H9 (cell line): ENCODE results near the gene SEC11A. TPM values are rescaled to one million over a fixed set of nuclear protein-coding genes. Genes with fewer than 3 reads are reported as not detected.

Experiments used
- DNase-seq: peaks from one replicate; pipeline ENCODE4 v3.0.0-alpha.2; 2017
- H2AFZ ChIP-seq: one replicate; pipeline ENCODE4 v1.6.1; 2013; ENCODE audit warnings: mild to moderate bottlenecking, low read length, control low read depth, moderate library complexity
- H2AK5ac ChIP-seq: 2 replicates; pipeline ENCODE4 v1.6.1; 2013; ENCODE audit warnings: low read length, control low read depth, mixed read lengths; ENCODE audit not compliant: insufficient read length
- H2BK120ac ChIP-seq: one replicate; pipeline ENCODE4 v1.6.1; 2013; ENCODE audit warnings: low read depth, mild to moderate bottlenecking, low read length, control low read depth, inconsistent platforms; ENCODE audit not compliant: poor library complexity, severe bottlenecking
- H2BK12ac ChIP-seq: 2 replicates; pipeline ENCODE4 v1.6.1; 2013; ENCODE audit warnings: low read length, control low read depth, mixed read lengths, low read depth; ENCODE audit not compliant: insufficient read length
- H2BK15ac ChIP-seq: 2 replicates; pipeline ENCODE4 v1.6.1; 2013; ENCODE audit warnings: low read depth, low read length, control low read depth
- H2BK20ac ChIP-seq: one replicate; pipeline ENCODE4 v1.6.1; 2013; ENCODE audit warnings: low read depth, mild to moderate bottlenecking, low read length, control low read depth, inconsistent platforms; ENCODE audit not compliant: poor library complexity, severe bottlenecking
- H2BK5ac ChIP-seq: 2 replicates; pipeline ENCODE4 v1.6.1; 2013; ENCODE audit warnings: low read length, control low read depth, mixed read lengths; ENCODE audit not compliant: insufficient read length
- H3K14ac ChIP-seq: 2 replicates; pipeline ENCODE4 v1.6.1; 2013; ENCODE audit warnings: low read length, control low read depth; ENCODE audit not compliant: insufficient read depth
- H3K18ac ChIP-seq: 2 replicates; pipeline ENCODE4 v1.6.1; 2013; ENCODE audit warnings: low read depth, mild to moderate bottlenecking, mixed read lengths, low read length, control low read depth; ENCODE audit not compliant: insufficient read length
- H3K23ac ChIP-seq: 2 replicates; pipeline ENCODE4 v1.6.1; 2013; ENCODE audit warnings: low read length, control low read depth, mixed read lengths, low read depth; ENCODE audit not compliant: insufficient read length
- H3K23me2 ChIP-seq: 2 replicates; pipeline ENCODE4 v1.6.1; 2013; ENCODE audit warnings: low read depth, mild to moderate bottlenecking, mixed read lengths, low read length, control low read depth; ENCODE audit not compliant: insufficient read length, poor library complexity, severe bottlenecking
- H3K27ac ChIP-seq: 2 replicates; pipeline ENCODE4 v1.5.1; 2013; ENCODE audit warnings: low read length, control low read depth, mixed read lengths, low read depth; ENCODE audit not compliant: insufficient read length
- H3K27me3 ChIP-seq: 2 replicates; pipeline ENCODE4 v1.6.1; 2013; ENCODE audit warnings: low read length, control low read depth, inconsistent platforms; ENCODE audit not compliant: insufficient read depth
- H3K4ac ChIP-seq: 2 replicates; pipeline ENCODE4 v1.6.1; 2013; ENCODE audit warnings: low read depth, mild to moderate bottlenecking, control low read depth, inconsistent platforms, low read length, moderate library complexity
- H3K4me1 ChIP-seq: 2 replicates; pipeline ENCODE4 v1.6.1; 2013; ENCODE audit warnings: low read length, control low read depth, inconsistent platforms; ENCODE audit not compliant: insufficient read depth
- H3K4me2 ChIP-seq: 2 replicates; pipeline ENCODE4 v1.6.1; 2013; ENCODE audit warnings: low read length, control low read depth, mixed read lengths; ENCODE audit not compliant: insufficient read length, insufficient read depth
- H3K56ac ChIP-seq: 2 replicates; pipeline ENCODE4 v1.6.1; 2013; ENCODE audit warnings: low read depth, mild to moderate bottlenecking, mixed read lengths, low read length, control low read depth; ENCODE audit not compliant: insufficient read length
- H3K79me1 ChIP-seq: 2 replicates; pipeline ENCODE4 v1.6.1; 2013; ENCODE audit warnings: low read depth, mild to moderate bottlenecking, moderate library complexity, low read length, control low read depth, inconsistent platforms; ENCODE audit not compliant: insufficient read depth, poor library complexity, severe bottlenecking
- H3K79me2 ChIP-seq: 2 replicates; pipeline ENCODE4 v1.6.1; 2013; ENCODE audit warnings: low read length, control low read depth, inconsistent platforms; ENCODE audit not compliant: insufficient read depth
- H3K9ac ChIP-seq: 2 replicates; pipeline ENCODE4 v1.6.1; 2013; ENCODE audit warnings: low read length, control low read depth, mixed read lengths; ENCODE audit not compliant: insufficient read length; ENCODE audit errors: extremely low read depth
- H3K9me3 ChIP-seq: one replicate; pipeline ENCODE4 v1.6.1; 2013; ENCODE audit warnings: low read depth, low read length, inconsistent platforms; ENCODE audit not compliant: control insufficient read depth
- H3T11ph ChIP-seq: one replicate; pipeline ENCODE4 v1.6.1; 2013; ENCODE audit warnings: mild to moderate bottlenecking, low read length, control low read depth, inconsistent platforms
- H4K20me1 ChIP-seq: one replicate; pipeline ENCODE4 v1.6.1; 2013; ENCODE audit not compliant: control insufficient read depth, insufficient read length, insufficient read depth
- H4K5ac ChIP-seq: 2 replicates; pipeline ENCODE4 v1.6.1; 2013; ENCODE audit warnings: low read depth, mild to moderate bottlenecking, mixed read lengths, low read length, control low read depth; ENCODE audit not compliant: insufficient read length
- H4K8ac ChIP-seq: replicated peaks from 2 replicates; pipeline ENCODE4 v1.6.1; 2013; ENCODE audit warnings: low read length, control low read depth, mixed read lengths, low read depth; ENCODE audit not compliant: insufficient read length
- H4K91ac ChIP-seq: 2 replicates; pipeline ENCODE4 v1.6.1; 2013; ENCODE audit warnings: low read depth, mild to moderate bottlenecking, moderate library complexity, mixed read lengths, low read length, control low read depth; ENCODE audit not compliant: insufficient read length
- H3K27ac Mint-ChIP-seq, 3 experiments: 2 replicates in 2 of 3; 3 replicates in 1 of 3; pipeline ENCODE4 v1.8.0; 2020 to 2021; ENCODE audit warnings: mixed read lengths in 3 of 3, mild to moderate bottlenecking in 1 of 3, moderate library complexity in 1 of 3
- H3K27me3 Mint-ChIP-seq: 2 replicates; pipeline ENCODE4 v1.8.0; 2021; ENCODE audit warnings: low read depth, mild to moderate bottlenecking, moderate library complexity, mixed read lengths
- H3K36me3 Mint-ChIP-seq, 3 experiments: 2 replicates in 2 of 3; 3 replicates in 1 of 3; pipeline ENCODE4 v1.8.0; 2020 to 2021; ENCODE audit warnings: low read depth in 3 of 3, mixed read lengths in 3 of 3; ENCODE audit not compliant: insufficient read depth in 1 of 3
- H3K4me1 Mint-ChIP-seq, 2 experiments: 2 replicates each; pipeline ENCODE4 v1.8.0; 2020; ENCODE audit warnings: mixed read lengths in 2 of 2
- H3K4me3 Mint-ChIP-seq, 2 experiments: 2 replicates in 1 of 2; 3 replicates in 1 of 2; pipeline ENCODE4 v1.8.0; 2020 to 2021; ENCODE audit warnings: mild to moderate bottlenecking in 2 of 2, mixed read lengths in 2 of 2, moderate library complexity in 1 of 2
- H3K9me3 Mint-ChIP-seq, 2 experiments: 2 replicates in 1 of 2; 3 replicates in 1 of 2; pipeline ENCODE4 v1.8.0; 2020; ENCODE audit warnings: mild to moderate bottlenecking in 2 of 2, mixed read lengths in 2 of 2, moderate library complexity in 1 of 2
- WGBS: extraction: QIAGEN DNeasy Blood & Tissue Kit; methylation state at CpG from one replicate; pipeline ENCODE4 v1.1.7; 2013; ENCODE audit warnings: missing lambda C conversion rate, low lambda C conversion rate, mixed read lengths; ENCODE audit not compliant: insufficient read length; ENCODE audit errors: extremely low coverage; 5-methylcytosine and 5-hydroxymethylcytosine counted together
- total RNA-seq: library from RNA; stranded (reverse); gene quantifications from 2 replicates; pipeline ENCODE4 v1.2.1, GENCODE V29; 2021
- TF ChIP-seq, protein P1 (sequence below): fragments of 200-600 bp; sonication (generic); conservative IDR thresholded peaks from 3 replicates; pipeline ENCODE4 v1.8.0; 2021; ENCODE audit warnings: antibody characterized with exemption, mild to moderate bottlenecking

SEC11A gene
- total RNA-seq, 1 experiment from 2014 or later = 250 TPM

DNA sequence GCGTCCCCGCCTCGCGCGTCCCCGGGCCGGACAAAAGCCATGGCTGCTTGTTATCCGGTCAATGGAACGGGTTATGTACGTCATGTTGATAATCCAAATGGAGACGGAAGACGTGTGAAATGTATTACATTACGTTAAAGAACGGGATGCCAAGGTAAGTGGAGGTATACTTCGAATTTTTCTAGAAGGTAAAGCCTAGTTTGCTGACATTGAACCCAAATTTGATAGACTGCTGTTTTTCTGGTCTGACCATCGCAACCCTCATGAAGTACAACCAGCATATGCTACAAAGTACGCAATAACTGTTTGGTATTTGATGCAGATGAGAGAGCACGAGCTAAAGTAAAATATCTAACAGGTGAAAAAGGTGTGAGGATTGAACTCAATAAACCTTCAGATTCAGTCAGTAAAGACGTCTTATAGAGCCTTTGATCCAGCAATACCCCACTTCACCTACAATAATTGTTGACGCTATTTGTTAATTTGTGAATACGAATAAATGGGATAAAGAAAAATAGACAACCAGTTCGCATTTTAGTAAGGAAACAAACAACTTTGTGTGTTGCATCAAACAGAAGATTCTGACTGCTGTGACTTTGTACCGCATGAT lies 81.6 kb downstream of the SEC11A start:
- Histone ChIP-seq H4K20me1 (peaks cover 3% of the 10 kb centered on the region), H3T11ph (no peak overlapping the region), H2BK5ac (no peak overlapping the region), H2BK15ac (no peak overlapping the region), H3K18ac (no peak overlapping the region), H3K9ac (no peak overlapping the region), H3K23ac (no peak overlapping the region), H2AK5ac (no peak overlapping the region), H3K4me2 (peak overlapping the region; percentile 75), H3K79me1 (no peaks in the 10 kb centered on the region), H4K8ac (no peak overlapping the region), H3K27ac (no peak overlapping the region), H3K23me2 (peaks cover 16% of the 10 kb centered on the region), H2AFZ (no peak overlapping the region), H2BK120ac (no peak overlapping the region), H3K14ac (no peak overlapping the region), H2BK12ac (no peak overlapping the region), H3K9me3 (no peaks in the 10 kb centered on the region), H3K27me3 (no peaks in the 10 kb centered on the region; the same call in 1 of the 2 replicates), H4K91ac (no peak overlapping the region), H3K79me2 (no peaks in the 10 kb centered on the region), H3K4ac (no peak overlapping the region), H3K4me1 (peaks cover 15% of the 10 kb centered on the region), H3K56ac (no peak overlapping the region), H2BK20ac (no peak overlapping the region), H4K5ac (no peak overlapping the region)
- Mint-ChIP-seq H3K36me3 (peaks cover 11 to 17% (median 11%) of the 10 kb centered on the region in 3 experiments; a peak in 6 of 7 replicates), H3K4me1 (peaks cover 28 to 37% of the 10 kb centered on the region in 2 experiments), H3K9me3 (no peaks in the 10 kb centered on the region), H3K27me3 (peaks cover 36% of the 10 kb centered on the region), H3K4me3 (peak overlapping the region; percentile 63 to 76), H3K27ac (no peak overlapping the region)
- TF ChIP-seq, protein P1, sequence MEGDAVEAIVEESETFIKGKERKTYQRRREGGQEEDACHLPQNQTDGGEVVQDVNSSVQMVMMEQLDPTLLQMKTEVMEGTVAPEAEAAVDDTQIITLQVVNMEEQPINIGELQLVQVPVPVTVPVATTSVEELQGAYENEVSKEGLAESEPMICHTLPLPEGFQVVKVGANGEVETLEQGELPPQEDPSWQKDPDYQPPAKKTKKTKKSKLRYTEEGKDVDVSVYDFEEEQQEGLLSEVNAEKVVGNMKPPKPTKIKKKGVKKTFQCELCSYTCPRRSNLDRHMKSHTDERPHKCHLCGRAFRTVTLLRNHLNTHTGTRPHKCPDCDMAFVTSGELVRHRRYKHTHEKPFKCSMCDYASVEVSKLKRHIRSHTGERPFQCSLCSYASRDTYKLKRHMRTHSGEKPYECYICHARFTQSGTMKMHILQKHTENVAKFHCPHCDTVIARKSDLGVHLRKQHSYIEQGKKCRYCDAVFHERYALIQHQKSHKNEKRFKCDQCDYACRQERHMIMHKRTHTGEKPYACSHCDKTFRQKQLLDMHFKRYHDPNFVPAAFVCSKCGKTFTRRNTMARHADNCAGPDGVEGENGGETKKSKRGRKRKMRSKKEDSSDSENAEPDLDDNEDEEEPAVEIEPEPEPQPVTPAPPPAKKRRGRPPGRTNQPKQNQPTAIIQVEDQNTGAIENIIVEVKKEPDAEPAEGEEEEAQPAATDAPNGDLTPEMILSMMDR = no peak
- no CpG with 5 or more reads among the region's 23 CpGs for WGBS
- DNase-seq = no peak
